ENCODE data around the gene EIF3L. TPM values are rescaled to one million over a fixed set of nuclear protein-coding genes. Genes with fewer than 3 reads are reported as not detected.

EIF3L gene
- total and polyA plus RNA-seq, 2 donors (not counting 3 experiments of a cell fraction or from before 2014, with no cell fraction given), result 479 to 601 TPM

- H3K9ac ChIP-seq (replicated peaks; ENCODE audit: extremely low read depth, insufficient read depth, low read length), result no peak overlapping the region
- peak; percentile 56 for FAIRE-seq
- dilution Hi-C loops (cut with MboI; ENCODE audit: extremely low pct_ligation_motif_present, low sequenced_read_pairs) (no loop called here), intact Hi-C loops (cut with micrococcal nuclease) (no loop called here)
- H3K4me2 ChIP-seq (ENCODE audit: insufficient read depth, low read length), result no peak overlapping the region
- no peaks in the 10 kb centered on the region for H4K20me1 ChIP-seq (replicated peaks; ENCODE audit: control insufficient read depth, extremely low read depth, insufficient read depth, low read length)
- POLR2A ChIA-PET, result no interaction called here
- H3K36me3 ChIP-seq (ENCODE audit: control insufficient read depth in 2 of 2, extremely low read depth in 1 of 2, insufficient read depth in 2 of 2, low read length in 2 of 2), result no peaks in the 10 kb centered on the region
- no peak overlapping the region for H3K4me3 ChIP-seq (replicated peaks in 1 of 3; ENCODE audit: insufficient read depth in 1 of 3, low read depth in 1 of 3, low read length in 3 of 3)
- no peak overlapping the region for H2AFZ ChIP-seq (ENCODE audit: low read depth, low read length)
- H3K9me3 ChIP-seq (replicated peaks; ENCODE audit: control insufficient read depth, insufficient read depth, low read length), result no peaks in the 10 kb centered on the region
- H3K79me2 ChIP-seq (ENCODE audit: control insufficient read depth, insufficient read depth, low read length), result no peaks in the 10 kb centered on the region
- H3K9me1 ChIP-seq (replicated peaks; ENCODE audit: control insufficient read depth, extremely low read depth, insufficient read depth, low read length), result no peaks in the 10 kb centered on the region
- no peak overlapping the region for H3K27ac ChIP-seq (ENCODE audit: insufficient read depth, low read depth, low read length)
- BruUV-seq (replicated peaks), result no TSS peak
- no peaks in the 10 kb centered on the region for H3K27me3 ChIP-seq (ENCODE audit: control insufficient read depth in 2 of 2, insufficient read depth in 2 of 2, low read length in 2 of 2)
- CTCF ChIA-PET, result no interaction called here
- TF ChIP-seq JUN (IDR thresholded peaks at IDR 0.05; ENCODE audit: borderline replicate concordance, insufficient read depth, insufficient read length, low read depth), result no peak
- no peak for TF ChIP-seq POLR2AphosphoS5 (IDR thresholded peaks at IDR 0.05; ENCODE audit: insufficient read depth, low read depth, low read length)
- no peak for TF ChIP-seq MYC (IDR thresholded peaks at IDR 0.05; ENCODE audit: low read depth, low read length)
- no peak for TF ChIP-seq POLR2A (IDR thresholded peaks at IDR 0.05; ENCODE audit: low read depth, low read length)
- TF ChIP-seq, protein P1, sequence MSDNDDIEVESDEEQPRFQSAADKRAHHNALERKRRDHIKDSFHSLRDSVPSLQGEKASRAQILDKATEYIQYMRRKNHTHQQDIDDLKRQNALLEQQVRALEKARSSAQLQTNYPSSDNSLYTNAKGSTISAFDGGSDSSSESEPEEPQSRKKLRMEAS (IDR thresholded peaks at IDR 0.05; ENCODE audit: insufficient read depth, insufficient read length), result no peak
- TF ChIP-seq EZH2 (IDR thresholded peaks at IDR 0.05; ENCODE audit: borderline replicate concordance, low read depth, low read length, severe bottlenecking), result no peak
- TF ChIP-seq FOS (IDR thresholded peaks at IDR 0.05; ENCODE audit: borderline replicate concordance, insufficient read depth, low read length), result no peak
- TF ChIP-seq, protein P2, sequence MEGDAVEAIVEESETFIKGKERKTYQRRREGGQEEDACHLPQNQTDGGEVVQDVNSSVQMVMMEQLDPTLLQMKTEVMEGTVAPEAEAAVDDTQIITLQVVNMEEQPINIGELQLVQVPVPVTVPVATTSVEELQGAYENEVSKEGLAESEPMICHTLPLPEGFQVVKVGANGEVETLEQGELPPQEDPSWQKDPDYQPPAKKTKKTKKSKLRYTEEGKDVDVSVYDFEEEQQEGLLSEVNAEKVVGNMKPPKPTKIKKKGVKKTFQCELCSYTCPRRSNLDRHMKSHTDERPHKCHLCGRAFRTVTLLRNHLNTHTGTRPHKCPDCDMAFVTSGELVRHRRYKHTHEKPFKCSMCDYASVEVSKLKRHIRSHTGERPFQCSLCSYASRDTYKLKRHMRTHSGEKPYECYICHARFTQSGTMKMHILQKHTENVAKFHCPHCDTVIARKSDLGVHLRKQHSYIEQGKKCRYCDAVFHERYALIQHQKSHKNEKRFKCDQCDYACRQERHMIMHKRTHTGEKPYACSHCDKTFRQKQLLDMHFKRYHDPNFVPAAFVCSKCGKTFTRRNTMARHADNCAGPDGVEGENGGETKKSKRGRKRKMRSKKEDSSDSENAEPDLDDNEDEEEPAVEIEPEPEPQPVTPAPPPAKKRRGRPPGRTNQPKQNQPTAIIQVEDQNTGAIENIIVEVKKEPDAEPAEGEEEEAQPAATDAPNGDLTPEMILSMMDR (IDR thresholded peaks at IDR 0.05; ENCODE audit: extremely low read depth in 1 of 2, insufficient read depth in 1 of 2, low read depth in 1 of 2, low read length in 2 of 2), result no peak
- TF ChIP-seq GATA2 (IDR thresholded peaks at IDR 0.05; ENCODE audit: insufficient read depth, insufficient read length, low read depth, low read length), result no peak
- peaks cover 16% of the 10 kb centered on the region for H3K4me1 ChIP-seq (ENCODE audit: control insufficient read depth, extremely low read depth, insufficient read depth, low read length)
- DNase-seq (ENCODE audit: low read depth, low spot score), result no peak
Measured at GRCh38 chr22:37894939-37895670, 45.9 kb downstream of the EIF3L start.

Data from endothelial cell of umbilical vein (primary cell).